Stromal cell of bone marrow (primary cell): ENCODE results near the gene ABLIM1.

Experiments
- DNase-seq: peaks from one replicate; pipeline ENCODE4 v3.0.0-alpha.2; 2012; ENCODE audit warnings: low read depth

ABLIM1 gene

GRCh38 chr10:114518401-114519305 is 139.4 kb downstream of the ABLIM1 start:
- no peak for DNase-seq

- DNase-seq, result no peak
Observed at GRCh38 chr10:114517368-114518250, 140.5 kb downstream of the ABLIM1 start.

DNA sequence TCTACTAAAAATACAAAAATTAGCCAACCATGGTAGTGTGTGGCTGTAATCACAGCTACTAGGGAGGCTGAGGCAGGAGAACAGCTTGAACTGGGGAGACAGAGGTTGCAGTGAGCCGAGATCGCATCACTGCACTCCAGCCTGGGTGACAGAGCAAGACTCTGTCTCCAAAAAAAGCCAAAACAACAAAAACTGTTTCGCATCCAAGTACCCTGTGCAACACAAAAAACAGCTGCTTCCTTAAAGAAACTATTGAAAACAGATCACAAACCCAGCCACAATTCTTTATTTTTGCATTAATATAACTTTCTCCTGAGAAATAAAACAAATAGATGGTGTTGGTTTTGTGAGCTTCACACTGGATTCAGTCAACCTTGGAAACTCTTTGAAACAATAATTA is 141.7 kb downstream of the ABLIM1 start:
- DNase-seq, result no peak

- DNase-seq, result no peak
Observed at GRCh38 chr10:114515298-114515914, 142.7 kb downstream of the ABLIM1 start.

- DNase-seq, result no peak
Observed at GRCh38 chr10:114513381-114513792, 144.7 kb downstream of the ABLIM1 start.

DNA sequence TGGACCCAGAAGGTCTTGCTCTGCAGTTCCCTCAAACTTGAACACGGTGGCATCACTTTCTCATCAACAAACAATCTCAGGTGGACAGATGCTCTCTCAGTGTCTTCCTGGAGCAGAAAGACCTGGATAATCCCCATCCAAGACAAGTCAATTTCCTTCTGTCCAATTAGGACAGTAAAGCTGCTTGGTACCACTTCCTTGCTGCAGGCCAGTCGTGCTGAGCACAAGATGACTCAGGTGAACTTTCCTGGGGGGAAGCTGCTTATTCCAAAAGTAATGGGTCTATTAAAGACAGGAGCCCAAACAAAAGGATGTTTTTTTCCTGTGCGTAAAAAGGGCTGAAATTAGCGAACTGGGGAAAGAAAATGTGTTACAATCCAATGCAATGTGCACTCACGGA is 146.2 kb downstream of the ABLIM1 start:
- DNase-seq, result no peak

DNA sequence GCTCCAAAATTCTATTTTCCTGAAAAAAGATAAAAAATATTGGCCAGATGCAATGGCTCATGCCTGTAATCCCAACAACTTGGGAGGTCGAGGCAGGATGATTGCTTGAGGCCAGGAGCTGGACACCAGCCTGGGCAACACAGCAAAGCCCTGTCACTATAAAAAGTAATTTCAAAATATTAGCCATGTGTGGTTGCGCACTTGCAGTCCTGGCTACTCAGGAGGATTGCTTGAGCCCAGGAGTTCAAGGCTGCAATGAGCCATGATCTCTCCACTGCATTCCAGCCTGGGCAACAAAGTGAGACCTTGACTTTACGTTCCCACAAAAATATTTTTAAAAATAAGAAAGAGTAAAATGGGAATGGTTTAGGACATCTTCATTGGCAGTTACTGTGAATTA is 149.7 kb downstream of the ABLIM1 start:
- DNase-seq, result no peak

- no peak for DNase-seq
Observed at GRCh38 chr10:114507449-114507848, 150.6 kb downstream of the ABLIM1 start.

DNA sequence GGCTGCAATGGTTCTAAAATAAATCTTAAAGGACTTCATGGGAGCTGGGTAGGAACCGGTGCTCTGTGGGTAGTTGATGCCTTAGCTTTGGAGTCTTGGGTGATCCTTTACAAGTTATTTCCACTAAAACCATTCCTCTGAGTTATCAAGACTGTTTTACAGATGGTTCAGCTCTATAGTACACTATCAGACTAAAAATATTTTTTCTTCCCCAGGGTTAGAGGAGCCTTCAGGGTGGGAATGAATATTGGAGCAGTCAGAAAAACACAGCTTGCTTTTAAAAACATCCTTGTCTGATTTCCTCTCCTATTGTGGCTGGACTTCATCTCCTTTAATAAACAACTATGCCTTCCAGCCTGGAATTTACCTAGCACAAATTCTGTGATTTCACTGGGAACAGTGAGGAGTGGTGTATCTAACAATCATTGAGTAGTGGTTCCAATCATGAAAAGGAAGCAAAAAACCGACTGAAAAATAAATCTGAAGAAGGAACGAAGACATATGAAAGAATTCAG is 151.1 kb downstream of the ABLIM1 start:
- DNase-seq, result no peak

GRCh38 chr10:114504769-114505579 is 153.1 kb downstream of the ABLIM1 start:
- DNase-seq, result peak; percentile 89

DNA sequence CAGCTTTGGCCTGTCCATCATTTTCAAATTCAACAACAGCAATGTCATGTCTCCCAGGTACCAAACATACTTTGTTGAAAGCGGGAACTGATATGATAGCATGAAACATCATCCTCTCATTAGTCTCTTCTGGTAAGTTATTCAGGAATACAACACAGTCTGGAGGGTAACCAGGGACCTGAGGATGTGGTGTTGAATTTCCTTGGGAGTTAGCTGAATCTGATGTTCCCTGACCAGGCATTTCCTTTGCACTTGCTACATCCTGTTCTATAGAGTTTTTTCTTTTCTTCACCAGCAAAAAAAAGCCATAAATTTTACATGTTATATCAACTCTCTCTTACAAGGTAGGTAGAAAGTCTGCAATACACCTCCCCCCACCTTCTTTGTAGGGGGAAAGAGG is 156.0 kb downstream of the ABLIM1 start:
- no peak for DNase-seq

GRCh38 chr10:114501650-114502049 is 156.4 kb downstream of the ABLIM1 start:
- DNase-seq, result no peak

DNA sequence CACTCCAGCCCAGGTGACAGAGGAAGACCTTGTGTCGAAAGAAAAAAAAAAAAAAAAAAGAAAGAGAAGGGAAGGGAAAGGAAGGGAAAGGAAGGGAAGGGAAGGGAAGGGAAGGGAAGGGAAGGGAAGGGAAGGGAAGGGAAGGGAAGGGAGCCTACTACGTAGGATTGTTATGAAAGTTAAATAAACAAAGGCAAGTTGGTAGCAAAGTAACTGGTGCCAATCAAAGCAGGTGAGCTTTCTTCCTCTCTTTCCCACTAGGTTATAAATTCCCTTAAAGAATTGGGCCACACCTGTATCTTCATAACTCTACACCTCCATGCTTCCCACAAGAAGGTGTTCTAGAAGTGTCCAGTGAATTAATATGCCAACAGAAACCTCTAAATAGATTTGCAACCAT is 157.4 kb downstream of the ABLIM1 start:
- no peak for DNase-seq

- no peak for DNase-seq
Observed at GRCh38 chr10:114499630-114500190, 158.4 kb downstream of the ABLIM1 start.

DNA sequence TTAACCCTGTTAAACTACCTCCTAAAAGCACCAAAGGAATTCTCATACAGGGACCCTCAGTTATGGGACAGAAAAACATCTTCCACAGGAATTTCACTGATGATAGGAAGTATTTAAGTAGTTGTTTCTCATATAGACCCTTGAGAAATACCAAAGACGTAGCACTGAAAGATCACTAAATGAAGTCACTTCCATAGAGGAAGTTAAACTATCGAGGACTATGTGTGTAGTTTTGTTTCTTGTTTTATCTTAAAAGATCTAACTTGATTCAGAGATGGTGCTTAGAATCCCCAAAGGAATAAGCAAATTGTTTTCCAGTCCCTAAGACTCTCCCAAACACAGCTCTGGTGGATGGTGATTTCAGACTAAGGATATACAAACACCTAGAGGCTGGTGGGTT is 159.0 kb downstream of the ABLIM1 start:
- DNase-seq, result no peak

DNA sequence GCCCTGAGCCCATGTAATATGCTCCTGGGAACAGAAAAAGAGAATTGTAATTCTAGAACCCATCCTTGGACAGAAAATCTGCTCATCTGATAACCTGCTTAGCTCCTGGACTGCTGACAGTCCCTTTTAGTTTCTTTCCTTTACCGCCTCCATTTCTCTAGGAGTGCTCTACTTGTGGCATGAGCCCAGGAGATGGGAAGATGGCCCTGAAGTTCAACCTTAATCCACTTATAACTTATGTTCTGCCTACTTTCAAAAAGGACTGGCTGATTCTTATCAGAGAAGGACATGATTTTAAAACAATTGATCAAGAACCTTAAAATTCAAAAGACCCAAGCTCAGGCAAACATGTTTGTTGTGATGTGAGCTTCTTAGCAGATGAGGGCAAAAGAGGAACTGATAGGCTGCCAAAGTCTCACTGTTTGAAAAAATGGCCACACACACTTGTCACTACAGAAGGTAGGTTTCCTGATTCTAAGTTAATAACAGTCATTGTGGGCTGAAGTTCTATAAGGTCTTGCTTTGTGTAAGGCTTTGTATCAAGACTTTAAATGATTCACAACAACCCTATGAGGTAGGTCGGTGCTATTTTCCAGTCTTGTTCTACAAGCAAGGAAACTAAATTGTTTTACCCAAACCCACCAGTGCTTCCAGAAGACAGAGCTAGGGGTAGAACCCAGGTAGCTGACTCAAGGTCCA is 159.5 kb downstream of the ABLIM1 start:
- DNase-seq, result no peak

DNA sequence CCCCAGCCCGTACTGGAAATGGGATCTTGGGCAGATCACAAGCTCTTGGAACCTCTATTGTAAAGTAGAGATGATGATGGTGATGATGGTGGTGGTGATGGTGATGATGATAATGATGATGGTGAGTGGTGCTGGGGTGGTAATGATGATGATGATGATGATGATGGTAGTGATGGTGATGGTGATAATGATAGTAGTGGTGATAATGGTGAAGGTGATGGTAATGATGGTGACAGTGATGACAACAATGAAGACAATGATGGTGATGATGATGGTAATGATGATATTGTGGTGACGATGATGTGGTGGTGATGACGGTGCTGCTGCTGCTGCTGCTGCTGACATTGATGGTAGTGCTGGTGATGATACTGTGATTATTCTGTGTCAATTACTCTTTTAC is 162.8 kb downstream of the ABLIM1 start:
- no peak for DNase-seq

DNA sequence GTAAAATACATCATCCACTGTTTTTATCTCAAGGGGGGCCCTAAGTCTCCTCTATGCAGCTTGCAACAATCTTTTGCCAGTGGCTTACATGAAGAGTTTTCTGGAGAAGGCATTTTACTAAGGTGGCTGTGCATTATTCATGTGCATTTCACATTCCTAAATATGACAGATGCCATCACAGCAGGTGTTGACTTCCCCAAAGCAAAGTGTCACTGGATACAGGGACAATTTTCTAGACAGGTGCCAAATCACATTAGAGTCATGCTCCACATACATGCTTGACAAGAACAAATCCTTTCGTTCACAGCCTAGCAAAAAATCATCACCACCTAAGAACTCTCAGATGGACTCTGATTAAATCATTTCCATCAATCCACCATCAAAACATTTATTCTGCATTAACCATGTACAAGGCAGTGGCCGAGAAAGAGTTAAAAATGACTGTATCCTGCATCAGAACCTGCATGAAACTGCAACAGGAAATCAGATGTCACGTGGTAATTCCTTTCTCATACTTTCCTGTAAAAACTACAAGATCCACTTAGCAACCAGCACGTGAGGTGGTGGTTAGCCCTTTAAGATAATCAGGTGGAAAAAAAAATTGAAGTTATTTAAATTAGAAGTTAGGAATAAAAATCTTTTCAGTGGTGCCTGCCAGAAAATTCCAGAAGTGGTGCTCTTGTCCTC is 165.6 kb downstream of the ABLIM1 start:
- DNase-seq, result no peak

- no peak for DNase-seq
Observed at GRCh38 chr10:114491933-114492332, 166.1 kb downstream of the ABLIM1 start.

DNA sequence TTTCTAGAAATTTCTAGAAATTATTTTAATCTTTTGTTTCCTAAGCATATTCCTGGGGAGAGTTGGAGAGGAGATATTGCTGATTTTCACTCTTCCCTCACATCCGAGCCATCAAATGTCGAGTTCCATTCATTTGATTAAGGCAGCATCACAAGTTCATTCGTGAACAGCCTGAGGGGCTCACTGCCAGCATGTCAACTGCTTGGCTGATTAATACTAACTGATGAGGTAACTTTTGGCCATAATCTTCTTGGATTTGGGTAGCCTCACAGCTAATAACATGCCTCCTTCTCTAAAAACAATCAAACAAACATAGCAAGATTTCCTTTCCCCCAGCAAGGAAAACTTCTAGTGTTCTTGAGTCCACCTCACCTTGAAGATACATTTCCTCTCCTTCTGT is 166.7 kb downstream of the ABLIM1 start:
- DNase-seq, result no peak
